NB4 (cell line): ENCODE measurements around the gene PRR27.

Source experiments
- DNase-seq: peaks from one replicate; pipeline ENCODE4 v3.0.0; 2010; ENCODE audit warnings: low read depth
- H3K4me3 ChIP-seq: one replicate; pipeline ENCODE4 v1.5.1; 2011; ENCODE audit warnings: mild to moderate bottlenecking, low read depth, low read length, moderate library complexity
- CTCF ChIP-seq: IDR thresholded peaks from one replicate; pipeline ENCODE4 v1.5.1; 2012; ENCODE audit warnings: low read depth, low read length
- MAX ChIP-seq: IDR thresholded peaks from 2 replicates; pipeline ENCODE4 v1.6.1; 2011; ENCODE audit warnings: low read depth, low read length
- MYC ChIP-seq: IDR thresholded peaks from 2 replicates; pipeline ENCODE4 v1.6.1; 2011; ENCODE audit warnings: low read depth, low read length
- POLR2A ChIP-seq: IDR thresholded peaks from 2 replicates; pipeline ENCODE4 v1.6.1; 2011; ENCODE audit warnings: mild to moderate bottlenecking; ENCODE audit not compliant: insufficient read length; ENCODE audit errors: extremely low read depth

Gene PRR27

GRCh38 chr4:70179811-70180210 lies 25.8 kb downstream of the PRR27 start:
- H3K4me3 ChIP-seq = no peak overlapping the region
- DNase-seq = no peak
- no peak for TF ChIP-seq MYC
- no peak for TF ChIP-seq CTCF
- no peak for TF ChIP-seq MAX
- TF ChIP-seq POLR2A = no peak

- TF ChIP-seq POLR2A (no peak), MAX (no peak), CTCF (no peak), MYC (no peak)
- H3K4me3 ChIP-seq = no peak overlapping the region
- DNase-seq = no peak
These were observed 27.8 kb downstream of the PRR27 start for GRCh38 chr4:70181864-70182263.

GRCh38 chr4:70182517-70183167 lies 28.6 kb downstream of the PRR27 start:
- no peak for TF ChIP-seq MAX
- TF ChIP-seq POLR2A = no peak
- no peak for TF ChIP-seq CTCF
- no peak for TF ChIP-seq MYC
- no peak for DNase-seq
- no peak overlapping the region for H3K4me3 ChIP-seq

- no peak overlapping the region for H3K4me3 ChIP-seq
- TF ChIP-seq CTCF (peak; percentile 71), MAX (no peak)
- DNase-seq = peak; percentile 65
These were observed 29.3 kb downstream of the PRR27 start for GRCh38 chr4:70183168-70183939.

- TF ChIP-seq CTCF (no peak), MYC (no peak), MAX (no peak), POLR2A (no peak)
- DNase-seq = no peak
- H3K4me3 ChIP-seq = no peak overlapping the region
These were observed 29.9 kb downstream of the PRR27 start for GRCh38 chr4:70183940-70184246.
